ENCODE data around the gene WFDC12.

WFDC12 gene

DNA sequence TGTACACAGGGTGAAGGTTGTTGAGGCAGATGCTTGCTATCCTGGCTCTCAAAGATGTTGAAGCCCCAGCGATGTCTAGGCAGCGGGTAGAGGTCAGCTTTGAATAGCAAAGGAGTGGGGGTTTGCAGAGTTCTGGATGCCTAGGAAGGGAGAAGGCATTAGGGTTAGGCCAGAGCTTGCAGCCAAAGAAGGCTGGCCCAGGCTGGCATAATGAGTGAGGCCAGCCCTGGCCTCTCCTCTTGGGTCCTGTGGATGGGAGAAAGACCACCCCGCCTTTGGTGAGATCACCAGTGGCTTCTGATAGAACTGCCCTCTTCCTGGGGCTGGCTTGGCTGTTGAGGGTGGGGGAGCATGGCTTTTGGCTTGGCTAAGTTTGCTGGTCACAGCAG lies 8.9 kb downstream of the WFDC12 start:
- DNase-seq (ENCODE audit: low spot score): no peak

GRCh38 chr20:45114465-45115385 lies 9.5 kb downstream of the WFDC12 start, which contains the start of gene WFDC5:
WFDC5 (minus strand) TSS chr20:45115174; CDS start chr20:45115083, 91 bp downstream.
- no peak for DNase-seq (ENCODE audit: low spot score)

DNA sequence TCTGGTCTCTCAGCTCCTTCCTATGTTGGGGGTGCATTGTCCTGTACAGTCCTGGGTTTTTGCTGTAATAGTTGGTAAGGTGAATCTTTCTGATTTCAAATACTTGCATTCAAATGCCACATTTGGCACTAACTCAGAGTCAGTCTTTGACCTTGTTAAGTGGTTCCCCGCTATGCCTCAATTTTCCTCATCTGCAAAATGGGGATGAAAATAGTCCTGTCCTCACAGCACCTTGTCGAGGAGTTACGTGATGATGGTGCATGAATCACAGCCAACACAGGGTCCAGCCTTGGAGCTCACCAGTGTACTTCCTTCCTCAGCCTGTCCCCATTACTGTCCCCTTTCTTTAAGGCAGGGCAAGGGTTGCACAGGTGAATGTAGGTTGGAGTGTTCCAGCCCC lies 10.4 kb downstream of the WFDC12 start:
- DNase-seq (ENCODE audit: low spot score): no peak

DNA sequence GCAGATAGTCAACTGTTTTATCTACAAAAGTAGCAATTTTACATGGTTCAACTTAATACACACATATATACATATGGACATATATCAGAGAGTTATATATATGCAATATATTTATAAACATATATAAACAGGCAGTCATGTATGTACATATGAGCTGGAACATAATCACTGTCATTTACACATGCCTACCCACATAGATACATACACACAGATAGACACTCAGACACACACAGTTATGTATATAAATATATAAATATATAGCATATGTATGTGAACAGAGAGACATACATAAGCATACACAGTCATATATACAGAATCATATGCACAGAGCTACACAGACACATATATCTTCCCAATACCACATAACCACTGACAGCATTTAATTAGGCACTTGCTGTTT lies 11.5 kb downstream of the WFDC12 start:
- DNase-seq (ENCODE audit: low spot score): no peak

GRCh38 chr20:45111799-45112471 lies 12.3 kb downstream of the WFDC12 start:
- DNase-seq (ENCODE audit: low spot score): peak; percentile 41

DNA sequence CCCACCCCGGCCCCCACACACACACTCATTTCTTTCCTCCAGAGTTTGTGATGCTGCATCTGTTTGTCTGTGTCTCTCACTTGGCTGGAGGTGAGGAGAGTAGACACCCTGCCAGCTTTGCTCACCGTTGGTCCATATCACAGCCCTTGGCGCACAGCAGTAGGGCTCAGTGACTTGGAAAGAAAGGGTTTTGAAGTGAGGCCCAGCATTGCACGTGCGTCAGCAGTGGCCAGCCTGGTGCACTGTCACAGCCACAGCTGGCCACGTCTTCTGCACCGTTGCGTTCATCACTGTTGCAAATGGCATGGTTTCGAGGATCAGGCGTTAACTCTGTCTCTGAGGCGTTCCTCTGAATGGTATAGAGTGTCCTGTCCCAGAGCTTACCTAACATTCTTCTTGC lies 13.0 kb downstream of the WFDC12 start:
- no peak for DNase-seq (ENCODE audit: low spot score)

DNA sequence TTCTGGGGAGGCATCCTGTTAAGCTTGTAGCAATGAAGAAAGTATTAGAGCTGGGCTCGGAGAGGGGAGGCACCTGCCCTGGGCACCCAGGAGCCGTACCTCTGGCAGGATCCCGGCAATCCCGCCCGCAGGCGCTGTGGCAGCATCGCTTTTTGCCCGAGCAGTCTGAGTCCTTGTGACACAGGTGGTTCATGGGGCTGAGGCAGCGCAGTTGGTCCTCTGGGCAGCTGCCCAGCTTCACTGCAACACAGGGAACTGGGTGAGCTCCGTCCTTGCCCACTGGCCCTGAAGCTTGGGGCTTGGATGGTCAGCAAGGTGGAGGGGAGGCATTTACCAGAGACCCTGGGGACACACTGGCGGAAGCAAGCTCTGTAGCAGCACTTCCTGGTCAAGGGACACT lies 14.0 kb downstream of the WFDC12 start:
- no peak for DNase-seq (ENCODE audit: low spot score)

- DNase-seq (ENCODE audit: low spot score): no peak
Measured at GRCh38 chr20:45109634-45110033, 14.6 kb downstream of the WFDC12 start.

DNA sequence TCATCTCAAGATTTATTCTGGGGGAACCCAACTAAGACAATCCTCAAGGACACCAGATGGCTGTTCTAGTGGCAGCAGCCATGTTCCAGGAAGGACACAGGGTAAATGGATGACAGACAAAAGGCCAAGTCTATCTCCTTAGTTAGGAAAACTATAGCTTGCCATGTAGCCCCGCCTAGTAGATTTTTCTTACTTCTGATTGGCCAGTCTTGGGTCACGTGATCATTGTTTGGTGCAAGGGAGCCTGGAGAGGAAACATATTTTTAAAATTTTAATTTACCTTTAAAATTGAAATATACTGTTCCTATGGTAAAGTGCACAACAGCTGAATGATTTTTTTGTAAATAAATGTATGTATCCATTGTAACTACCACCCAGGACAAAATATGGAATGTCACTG lies 18.9 kb downstream of the WFDC12 start:
- DNase-seq (ENCODE audit: low spot score): no peak

DNA sequence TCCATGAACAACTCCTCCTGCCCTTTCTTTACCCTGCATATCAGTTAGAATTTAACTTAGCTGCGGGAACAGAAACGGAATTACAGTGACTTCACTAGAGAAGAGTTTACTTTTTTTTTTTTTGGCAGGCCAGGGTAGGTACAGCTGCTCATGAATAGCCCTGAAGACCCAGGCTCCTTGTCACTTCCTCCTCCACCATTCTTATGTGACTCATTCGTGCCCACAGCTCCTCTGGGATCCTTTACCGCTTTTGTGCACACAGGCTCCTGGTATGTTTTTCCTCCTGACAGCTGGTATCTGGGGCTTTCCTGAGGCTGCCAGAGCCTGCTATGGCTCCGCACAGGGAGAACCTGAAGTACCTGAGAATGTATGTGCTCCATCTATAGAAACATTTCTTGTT lies 19.5 kb downstream of the WFDC12 start:
- DNase-seq (ENCODE audit: low spot score): no peak

DNA sequence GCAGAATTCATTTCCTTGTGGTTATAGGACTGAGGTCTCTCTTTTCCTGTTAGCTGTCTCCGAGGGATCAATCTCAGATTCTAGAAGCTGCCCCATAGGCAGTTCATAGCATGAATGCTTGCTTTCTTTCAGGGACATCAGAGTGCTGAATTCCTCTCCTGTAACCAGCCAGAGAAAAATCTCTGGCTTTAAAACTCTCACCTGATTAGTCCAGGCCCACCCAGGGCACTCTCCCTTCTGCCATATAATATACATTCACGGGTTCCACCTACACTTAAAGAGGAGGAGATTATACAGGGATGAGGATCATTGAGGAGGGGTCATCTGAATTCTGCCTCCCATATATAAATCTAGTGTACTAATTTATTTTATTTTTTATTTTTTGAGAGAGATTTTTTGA lies 21.2 kb downstream of the WFDC12 start:
- no peak for DNase-seq (ENCODE audit: low spot score)

DNA sequence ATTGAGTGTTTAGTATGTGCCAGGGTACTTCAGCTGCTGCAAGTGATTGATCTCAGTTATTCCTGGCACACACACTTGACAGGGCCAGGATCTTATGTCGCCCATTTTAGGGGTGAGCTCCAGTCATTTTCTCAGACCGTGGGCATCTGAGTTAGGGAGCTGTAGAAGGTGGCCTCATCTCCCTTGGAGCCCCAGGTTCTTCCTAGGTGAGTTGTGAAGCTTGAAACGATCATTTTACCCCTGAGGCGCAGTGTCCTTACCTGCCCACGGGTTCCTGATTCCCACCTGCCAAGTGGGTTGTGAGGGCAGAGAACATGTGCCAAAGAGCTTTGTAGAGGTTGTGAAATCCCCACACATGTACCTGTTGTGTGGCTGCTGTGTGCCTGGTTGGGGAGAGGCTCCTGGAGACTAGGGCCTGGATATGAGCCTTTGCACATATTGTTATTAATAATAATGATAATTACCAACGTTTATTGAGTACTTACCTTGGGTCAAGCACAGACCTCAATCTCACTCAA lies 22.9 kb downstream of the WFDC12 start:
- DNase-seq (ENCODE audit: low spot score): no peak

DNA sequence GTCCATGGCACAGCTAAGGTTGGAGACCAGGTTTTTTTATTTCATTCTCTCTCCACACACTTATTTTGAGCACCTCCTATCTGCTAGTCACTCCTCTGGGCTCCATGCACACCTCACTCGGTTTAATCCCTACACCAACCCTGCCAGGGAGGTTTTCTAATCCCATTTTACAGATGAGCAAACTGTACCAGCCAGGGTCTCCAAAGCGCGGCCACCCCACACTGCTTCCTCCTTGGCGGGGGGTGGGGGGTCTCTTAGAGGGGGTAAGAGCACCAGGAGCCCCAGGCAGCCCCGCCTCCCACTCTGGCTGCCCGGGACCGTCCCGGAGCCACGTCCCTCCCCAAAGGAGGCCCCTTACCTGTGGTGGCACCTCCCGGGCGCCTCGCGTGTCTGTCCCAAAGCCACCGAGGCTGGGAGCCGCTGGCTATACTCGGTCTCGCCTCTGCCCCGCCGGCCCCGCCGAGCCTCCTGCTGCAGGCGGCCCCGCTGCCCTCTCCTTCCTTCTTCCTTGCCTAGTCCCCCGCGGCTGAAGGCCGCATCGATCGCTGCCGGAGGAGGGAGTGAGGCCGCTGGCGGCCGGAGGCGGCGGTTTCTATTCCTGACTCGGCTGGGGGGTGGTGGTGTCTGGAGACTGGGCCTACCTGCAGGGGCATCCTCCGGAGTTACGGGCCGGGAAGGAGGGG lies 23.6 kb downstream of the WFDC12 start, which contains the start of gene KCNS1:
Gene KCNS1, minus strand, starts transcription at position 565 of the 683 bp plus-strand sequence. CDS start 1,891 bp downstream, outside the sequence.
- DNase-seq (ENCODE audit: low spot score): peak; percentile 25

GRCh38 chr20:45098103-45098773 lies 26.0 kb downstream of the WFDC12 start:
- DNase-seq (ENCODE audit: low spot score): peak; percentile 43

DNA sequence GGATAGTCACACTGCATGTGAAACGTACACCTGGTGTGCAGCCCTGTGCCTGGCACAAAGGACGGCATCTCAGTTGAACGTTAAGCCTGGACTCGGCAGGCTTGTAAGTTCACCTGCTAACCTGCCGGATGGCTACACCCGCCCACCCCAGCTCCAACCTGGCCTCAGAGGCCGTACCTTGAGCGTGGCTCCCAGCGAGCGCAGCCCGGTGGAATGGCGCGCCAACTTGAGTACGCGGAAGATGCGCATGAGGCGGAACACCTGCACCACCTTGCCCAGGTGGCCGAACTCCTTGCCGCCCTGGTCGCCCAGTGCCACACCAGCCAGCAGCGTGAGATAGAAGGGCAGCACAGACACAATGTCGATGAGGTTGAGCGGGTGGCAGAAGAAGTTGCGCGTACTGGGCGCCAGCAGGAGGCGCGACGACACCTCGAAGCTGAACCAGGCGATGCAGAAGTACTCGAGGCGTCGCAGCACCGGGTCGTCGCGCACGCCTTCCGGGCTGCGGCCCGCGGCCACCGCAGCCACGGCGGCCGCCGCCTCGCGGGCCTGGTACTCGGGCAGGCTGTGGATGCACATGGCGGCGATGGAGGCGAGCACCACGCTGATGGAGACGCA lies 26.7 kb downstream of the WFDC12 start:
- DNase-seq (ENCODE audit: low spot score): peak; percentile 79

DNA sequence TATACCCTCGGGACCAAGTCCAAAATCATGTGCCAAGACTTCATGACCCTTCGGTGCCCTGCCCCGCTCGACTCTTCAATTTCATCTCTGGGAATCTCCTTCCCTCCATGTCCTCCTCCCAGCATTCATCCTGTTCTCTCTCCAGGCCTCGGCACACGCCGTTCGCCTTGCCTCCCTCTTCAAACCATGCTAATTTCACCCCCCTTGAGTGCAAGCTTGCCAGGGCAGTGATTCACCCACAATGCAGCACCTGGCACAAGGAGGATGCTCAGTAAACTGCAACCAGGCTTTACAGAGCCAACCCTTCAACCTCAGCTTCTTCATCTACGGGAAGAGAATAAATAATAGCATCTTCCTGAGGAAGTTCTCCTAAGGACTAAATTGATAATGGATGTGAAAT lies 27.5 kb downstream of the WFDC12 start:
- no peak for DNase-seq (ENCODE audit: low spot score)

- DNase-seq (ENCODE audit: low spot score): peak; percentile 69
Measured at GRCh38 chr20:45095805-45096238, 28.4 kb downstream of the WFDC12 start.

- DNase-seq (ENCODE audit: low spot score): no peak
Measured at GRCh38 chr20:45094864-45095574, 29.2 kb downstream of the WFDC12 start.

DNA sequence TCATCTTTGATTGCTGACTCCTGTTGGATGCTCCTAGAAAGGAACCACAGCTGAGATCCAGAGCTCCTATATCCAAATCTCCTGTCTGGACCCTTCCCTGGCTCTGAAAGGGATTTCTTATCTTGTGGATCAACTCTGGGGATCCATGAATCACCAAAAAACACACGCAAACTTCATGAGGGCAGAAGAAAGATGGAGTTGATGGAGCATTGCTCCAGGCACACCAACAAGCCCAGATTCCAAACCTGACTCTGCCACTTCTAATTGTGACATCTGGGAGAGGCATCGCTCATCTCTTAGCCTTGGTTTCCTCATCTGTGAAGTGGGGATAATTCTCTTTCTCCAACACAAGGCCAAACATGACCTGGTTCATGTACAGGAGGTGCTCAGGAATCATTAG lies 30.1 kb downstream of the WFDC12 start:
- no peak for DNase-seq (ENCODE audit: low spot score)

DNA sequence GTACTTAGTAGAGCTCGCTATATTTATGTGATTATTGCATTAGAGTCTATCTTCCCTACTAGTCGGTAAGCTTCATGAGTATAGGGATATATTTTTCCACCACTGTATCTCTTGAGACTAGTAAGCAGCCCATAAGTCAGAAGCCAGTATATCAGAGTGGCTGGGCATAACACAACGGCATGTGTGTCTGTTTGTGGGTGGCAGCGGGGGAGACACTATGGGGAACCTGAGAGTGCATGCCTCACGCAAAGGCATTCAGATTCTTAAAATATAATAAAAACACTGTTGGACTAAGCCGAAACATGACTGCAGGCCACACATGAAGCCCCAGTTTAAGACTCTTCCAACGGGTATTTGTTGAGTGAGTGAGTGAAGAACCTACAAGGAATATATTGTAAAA lies 31.4 kb downstream of the WFDC12 start:
- no peak for DNase-seq (ENCODE audit: low spot score)

GRCh38 chr20:45091366-45091765 lies 32.9 kb downstream of the WFDC12 start:
- no peak for DNase-seq (ENCODE audit: low spot score)

Data from germinal center (tissue), 1 donor.